HT-29 (cell line): Measurements from ENCODE around the gene PLIN1. TPM values are rescaled to one million over a fixed set of nuclear protein-coding genes. Genes with fewer than 3 reads are reported as not detected.

Experiments
- DNase-seq: peaks from one replicate; pipeline ENCODE4 v3.0.0-alpha.2; 2015; ENCODE audit warnings: low spot score
- total RNA-seq: library from RNA; depleted of rRNA; stranded (reverse); fragments of >200 nt; shearing (Covaris generic); gene quantifications from 2 replicates; pipeline ENCODE4 v1.2.3, GENCODE V29; 2014

The PLIN1 gene
- total RNA-seq, 1 experiment from 2014 or later: 0.51 TPM

DNA sequence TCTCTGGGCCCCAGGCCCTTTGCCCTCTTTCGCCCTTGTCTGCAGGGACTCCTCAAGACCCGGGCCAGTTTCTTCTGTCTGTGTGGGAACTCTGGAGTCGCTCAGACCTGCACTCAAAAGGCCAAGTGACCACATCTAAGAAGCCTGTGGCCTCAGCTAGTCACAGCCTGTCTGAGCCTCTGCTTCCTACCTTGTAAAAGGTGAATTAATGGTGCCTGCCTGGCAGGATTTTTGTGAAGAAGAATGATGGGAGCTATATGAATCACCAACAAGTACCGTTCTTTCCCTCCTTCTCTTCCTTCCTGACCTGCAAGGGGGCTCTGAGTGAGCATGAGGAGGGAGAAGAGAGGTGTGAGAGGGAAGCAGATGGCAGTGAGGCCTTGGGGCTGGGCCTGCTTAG, 7.5 kb downstream of the PLIN1 start:
- DNase-seq: no peak

DNA sequence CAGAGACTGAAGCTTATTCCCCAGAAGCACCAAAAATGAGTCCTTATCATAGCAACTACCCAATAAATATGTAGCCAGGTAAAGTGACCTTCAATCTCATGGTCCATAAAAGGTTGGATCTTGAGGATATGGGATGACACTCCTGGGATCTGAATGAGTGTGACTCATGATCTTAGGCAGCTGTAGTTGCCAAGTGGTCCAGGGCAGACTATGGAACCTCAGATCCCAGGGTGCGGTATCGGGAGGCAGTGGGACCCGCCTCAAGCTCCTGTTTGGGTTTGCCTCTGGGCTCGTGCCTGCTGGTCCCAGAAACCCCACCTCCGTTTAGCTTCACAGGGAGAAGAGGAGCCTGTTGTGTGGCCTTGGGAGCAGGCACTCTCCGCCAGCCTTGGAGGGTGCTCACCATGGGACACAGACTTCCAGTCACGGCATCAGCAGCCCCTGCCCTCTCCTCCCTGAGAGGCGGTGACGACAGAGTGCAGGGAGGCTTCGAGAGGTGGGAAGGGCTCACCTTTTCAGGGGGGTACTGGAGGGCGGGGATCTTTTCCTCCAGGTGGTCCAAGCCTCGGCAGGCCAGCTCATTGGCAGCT, 8.1 kb downstream of the PLIN1 start:
- DNase-seq: no peak

DNA sequence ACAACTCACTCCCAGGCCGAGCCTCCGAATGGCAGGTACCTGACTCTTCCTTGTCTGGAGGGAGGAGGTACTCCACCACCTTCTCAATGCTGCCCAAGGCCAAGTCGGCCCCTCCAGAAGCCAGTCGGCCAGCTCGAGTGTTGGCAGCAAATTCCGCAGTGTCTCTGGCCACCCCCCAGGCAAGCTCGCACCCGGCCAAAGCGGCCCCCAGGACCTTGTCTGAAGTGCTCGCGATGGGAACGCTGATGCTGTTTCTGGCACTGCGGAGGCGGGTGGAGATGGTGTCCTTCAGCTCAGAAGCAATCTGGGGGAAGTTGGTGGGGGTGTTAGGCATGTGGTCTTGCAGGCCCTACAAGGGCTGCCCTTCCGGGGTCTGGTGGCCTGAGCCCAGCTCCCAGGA, 9.2 kb downstream of the PLIN1 start:
- DNase-seq: no peak

DNA sequence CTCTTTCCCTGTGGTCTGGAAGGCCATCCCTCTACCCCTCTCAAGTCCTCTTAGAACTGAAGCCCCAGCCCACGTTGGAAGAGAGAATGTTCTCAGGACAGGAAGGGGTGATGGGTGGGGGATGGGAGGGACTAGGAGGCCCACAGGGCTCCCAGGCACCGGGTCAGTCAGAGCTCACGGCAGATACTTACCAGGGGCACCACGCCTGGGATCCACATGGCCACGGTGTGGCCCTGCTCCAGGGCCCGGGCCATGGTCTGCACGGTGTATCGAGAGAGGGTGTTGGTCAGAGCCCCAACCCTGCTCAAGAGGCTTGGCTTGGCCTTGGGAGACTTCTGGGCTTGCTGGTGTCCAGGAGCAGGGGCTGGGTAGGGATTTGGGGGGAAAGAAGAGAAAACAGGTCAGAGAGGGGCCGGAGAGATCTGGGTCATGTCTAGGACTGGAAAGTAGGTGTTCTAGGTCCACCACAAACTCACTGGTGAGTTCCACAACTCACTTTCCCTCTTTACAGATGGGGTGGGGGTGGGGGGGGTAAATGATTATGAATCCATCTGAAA, 9.8 kb downstream of the PLIN1 start:
- no peak for DNase-seq

DNA sequence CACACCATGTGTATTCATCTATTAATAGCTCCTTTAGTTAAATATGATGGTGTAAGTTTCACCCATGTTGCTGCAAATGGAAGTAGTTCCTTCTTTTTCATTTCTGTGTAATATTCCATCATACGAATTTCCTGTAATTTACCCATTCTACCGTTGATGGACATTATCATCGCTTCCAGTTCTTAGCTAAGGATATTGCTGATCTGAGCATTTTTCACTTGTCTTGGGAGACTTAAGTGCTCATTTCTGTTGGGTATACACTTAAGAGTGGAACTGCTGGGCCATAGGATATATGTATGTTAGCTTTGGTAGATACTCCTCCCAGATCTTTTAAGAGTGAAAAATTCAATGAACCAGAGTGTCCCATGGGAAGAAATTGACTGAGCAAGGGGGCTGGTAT, 11.0 kb downstream of the PLIN1 start:
- no peak for DNase-seq

DNA sequence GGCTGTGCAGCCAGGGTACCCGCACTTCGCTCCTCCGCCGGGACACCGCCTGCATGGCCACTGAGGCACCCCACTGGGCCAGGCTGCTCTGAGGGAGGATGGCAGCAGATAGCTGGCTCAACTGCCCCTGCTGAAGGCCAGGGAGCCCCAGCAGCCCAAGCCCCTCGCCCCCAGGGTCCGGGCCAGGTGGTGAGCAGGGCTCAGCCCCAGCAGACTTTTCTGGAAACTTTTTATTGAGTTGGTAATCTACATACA, 11.5 kb downstream of the PLIN1 start:
- no peak for DNase-seq

DNA sequence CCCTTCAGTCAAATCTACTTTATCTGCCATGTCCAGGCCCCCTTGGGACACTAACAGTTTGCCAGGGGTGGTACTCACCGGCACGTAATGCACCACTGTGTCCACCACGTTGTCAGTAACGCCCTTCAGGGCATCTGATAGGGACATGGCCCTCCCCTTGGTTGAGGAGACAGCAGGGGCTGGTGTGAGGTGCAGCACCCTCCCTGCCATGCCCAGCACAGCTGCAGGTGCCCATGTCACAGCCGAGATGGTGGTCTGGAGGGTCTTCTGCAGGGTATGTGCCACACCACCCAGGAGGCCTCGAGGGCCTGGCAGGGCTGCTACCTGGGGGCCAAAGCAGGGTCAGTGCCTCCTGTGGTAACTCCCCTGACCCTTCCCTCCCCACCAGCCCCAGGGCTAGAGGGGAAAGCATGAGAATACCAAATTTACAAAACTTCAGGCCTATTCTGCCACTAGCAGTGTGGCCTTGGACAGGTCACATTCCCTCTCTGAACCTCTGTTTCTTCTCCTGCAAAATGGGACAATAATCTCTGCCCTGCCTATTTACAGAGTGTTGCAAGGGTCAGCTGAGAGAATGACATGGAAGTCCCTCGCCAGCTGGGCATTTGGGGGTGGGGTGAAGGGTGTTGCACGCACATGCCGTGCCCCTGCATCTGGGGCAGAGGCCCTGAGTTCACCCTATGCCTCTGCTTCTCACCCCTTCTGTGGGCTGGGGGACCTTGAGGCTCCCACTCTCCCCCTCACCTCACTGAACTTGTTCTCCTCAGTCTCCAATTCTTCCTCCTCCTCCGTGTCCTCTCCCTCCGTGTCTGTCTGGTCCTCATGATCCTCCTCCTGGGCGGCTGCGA, 12.1 kb downstream of the PLIN1 start:
- no peak for DNase-seq

DNA sequence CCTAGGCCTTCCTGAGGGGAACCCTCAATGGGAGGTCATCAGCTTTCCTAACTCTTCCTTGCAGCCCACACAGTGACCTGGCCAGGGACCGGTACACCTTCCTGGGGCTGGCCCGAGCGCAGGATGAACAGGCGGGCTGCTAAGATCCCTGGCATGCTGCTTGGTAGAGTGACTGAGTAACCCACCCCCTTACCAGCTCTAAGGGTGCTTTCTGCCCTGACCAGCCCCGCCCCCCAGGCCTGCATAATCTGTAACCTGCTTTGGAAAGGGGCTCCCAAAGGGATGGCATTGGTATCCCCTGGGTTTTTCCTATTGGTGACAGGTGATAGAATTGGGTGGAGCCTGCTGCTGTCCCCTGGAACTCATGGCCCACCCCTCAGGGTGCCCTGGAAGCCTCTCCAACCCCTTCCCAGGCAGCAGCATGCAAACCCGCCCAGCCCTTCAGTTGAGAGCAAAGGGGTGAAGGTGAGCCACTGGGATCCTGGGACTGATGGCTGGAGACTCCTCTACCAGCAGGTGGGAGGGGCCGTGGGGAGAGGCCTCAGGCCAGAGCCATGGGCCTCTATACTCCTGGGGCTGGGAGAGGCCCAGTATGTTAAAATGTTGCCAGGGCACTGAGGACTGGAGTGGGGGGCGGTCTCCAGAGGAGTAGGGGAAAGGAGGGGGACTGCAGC, 12.8 kb downstream of the PLIN1 start:
- DNase-seq: no peak

DNA sequence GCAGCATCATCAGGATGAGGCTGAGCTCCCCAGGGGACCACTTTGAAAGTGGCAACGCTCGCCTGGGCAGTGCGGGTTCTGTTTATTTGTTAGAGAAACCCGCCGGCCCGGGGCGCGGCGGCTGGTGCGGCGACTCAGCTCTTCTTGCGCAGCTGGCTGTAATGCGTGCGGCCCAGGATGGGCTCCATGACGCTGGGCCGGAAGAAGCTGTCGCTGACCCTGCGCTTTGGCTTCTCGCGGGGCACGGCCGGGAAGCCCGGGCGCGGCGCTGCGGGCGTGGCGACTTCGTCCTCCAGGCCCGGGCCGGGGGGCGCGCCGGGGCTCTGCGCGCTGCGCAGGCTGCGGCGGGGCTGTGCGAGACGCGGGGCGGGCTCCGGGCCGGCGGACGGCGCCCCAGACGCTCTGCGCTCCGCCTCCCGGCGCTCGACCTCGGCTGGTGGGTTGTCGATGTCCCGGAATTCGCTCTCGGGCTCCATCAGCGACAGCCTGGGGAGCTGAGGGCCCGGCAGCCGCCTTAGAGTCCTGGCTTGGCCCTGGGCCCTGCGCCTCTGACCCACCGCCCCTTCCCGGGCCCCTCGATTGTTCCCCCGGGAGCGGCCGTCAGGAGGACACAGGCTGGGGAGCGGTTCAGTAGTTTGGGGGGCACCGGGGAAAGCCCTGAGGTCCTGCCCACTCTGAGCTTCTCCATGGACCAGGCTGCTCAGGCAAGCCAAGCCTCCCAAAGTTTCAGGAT, 13.6 kb downstream of the PLIN1 start:
- DNase-seq: peak; percentile 31

DNA sequence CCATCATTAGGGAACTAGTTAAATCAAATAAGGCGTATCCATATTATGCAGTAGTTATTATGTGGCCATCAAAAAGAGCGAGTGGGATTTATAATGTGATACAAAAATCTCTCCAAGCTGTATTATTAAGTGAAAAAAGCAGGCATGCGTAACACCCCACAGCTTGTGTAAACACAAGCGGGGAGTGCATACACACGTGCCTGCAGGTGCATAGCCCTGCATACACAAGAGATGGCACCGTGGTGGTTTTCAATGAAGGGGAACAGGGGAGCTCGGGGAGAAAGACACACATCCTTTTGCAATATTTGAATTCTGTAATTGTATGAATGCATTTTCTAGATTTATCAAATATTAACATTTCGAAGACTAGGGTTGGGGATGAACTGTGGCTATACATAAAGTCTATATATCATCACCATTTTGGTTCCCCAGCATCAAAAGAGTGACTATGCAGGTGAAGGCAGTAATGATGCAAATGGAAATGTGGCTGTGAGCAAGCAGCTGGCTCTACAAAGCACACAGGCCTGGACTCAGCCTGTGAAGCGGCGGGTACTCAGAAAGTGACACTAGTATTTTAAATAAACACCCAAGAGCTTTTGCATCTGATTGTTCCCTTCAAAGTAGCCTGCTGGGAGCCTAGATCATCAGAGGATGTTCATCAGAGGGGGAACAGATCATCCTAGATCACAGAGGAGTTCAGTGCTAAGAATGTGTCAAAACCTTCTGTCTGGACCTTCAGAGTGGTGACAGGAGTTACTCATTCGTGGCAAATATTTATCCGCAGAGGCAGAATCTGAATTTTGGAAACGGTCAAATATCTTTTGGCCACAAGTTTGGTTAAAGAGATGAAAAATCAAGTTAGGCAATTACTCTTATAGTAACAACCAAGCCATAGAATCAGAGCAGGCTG, 14.5 kb downstream of the PLIN1 start:
- no peak for DNase-seq

DNA sequence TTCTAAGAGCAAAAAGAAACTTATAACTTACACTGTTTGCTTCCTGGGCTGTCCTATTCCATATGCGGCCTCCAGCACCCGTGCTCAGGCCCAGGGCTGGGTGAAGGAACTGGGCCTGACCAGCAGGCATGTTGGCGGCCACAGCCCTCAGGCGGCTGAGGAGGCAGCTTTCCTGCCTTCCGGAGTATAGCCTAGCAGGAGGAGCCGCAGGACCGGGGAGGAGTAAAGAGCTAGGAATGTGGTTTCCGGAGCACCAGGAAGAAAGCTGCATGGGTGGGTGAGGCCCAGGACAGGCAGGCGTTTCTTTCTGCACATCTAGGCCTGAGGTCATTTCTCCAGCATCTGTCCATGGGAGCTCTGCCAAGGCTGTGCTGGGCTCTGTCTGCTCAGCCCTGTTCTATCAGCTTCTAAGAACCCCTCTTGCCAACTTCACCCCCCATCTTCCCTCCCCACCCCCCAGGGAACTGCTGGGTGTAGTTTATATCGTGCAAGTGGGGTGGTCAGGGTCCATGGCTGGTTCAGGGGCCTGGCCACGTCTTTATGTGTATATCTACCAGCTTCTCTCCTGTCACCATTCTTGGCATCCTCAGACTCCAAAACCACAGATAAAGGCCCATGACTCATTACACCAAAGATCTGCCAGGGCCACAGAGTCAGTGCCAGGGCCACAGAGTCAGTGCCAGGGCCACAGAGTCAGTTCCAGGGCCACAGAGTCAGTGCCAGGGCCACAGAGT, 16.1 kb downstream of the PLIN1 start:
- peak; percentile 97 for DNase-seq

DNA sequence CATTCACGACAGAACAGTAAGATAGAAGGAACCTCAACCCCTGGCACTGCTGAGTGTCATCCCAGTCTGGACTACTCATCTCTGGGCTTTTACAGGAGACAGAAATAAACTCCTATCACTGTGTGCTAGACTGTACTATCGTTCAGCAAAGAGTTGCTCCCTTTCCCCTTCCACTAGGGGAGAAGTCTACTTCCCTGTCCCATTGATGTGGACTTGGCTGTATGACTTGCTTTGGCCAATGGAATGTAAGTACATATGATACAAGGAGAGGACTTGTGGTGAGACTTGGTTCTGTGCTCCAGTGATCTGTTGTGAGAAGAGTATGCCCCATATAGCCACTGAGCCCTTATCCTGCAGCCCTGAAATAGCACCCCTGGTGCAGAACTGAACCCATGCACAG, 18.6 kb downstream of the PLIN1 start:
- DNase-seq: no peak

DNA sequence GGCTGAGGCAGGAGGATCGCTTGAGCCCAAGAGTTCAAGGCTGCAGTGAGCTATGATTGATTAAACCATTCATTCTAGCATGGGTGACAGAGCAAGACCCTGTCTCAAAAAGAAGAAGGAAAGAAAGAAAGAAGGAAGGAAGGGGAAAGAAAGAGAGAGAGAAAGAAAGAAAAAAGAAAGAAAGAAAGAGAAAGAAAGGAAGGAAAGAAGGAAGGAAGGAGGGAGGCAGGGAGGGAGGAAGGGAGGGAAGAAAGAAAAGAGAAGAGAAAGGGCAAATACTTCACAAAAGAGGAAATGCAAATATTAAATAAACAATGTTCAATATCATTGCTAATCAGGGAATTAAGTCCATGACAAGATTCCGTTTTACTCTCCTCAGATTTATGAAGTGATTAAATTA, 19.9 kb downstream of the PLIN1 start:
- DNase-seq: no peak

DNA sequence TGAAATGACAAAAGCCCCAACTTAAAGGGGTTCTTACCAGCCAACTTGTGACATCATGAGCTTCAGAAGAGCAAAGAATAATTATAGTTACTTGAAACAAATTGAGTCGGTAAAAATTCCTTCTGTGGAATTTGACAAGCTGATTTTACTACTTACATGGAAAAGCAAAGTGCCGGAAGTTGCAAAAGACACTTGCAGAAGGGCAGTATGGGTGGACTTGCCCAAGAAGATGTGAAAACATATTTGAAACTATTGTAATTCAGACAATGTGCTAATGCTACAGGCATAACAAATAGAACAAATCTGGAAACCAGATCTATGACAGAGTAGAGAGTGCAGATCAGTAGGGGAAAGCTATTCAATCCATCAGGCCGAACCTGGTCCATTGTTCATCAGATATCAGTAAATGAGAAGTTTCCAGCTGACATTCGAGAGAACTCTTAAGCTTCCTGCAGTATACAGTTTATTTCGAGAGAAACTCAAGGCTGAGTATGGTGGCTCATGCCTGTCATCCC, 21.4 kb downstream of the PLIN1 start:
- no peak for DNase-seq

DNA sequence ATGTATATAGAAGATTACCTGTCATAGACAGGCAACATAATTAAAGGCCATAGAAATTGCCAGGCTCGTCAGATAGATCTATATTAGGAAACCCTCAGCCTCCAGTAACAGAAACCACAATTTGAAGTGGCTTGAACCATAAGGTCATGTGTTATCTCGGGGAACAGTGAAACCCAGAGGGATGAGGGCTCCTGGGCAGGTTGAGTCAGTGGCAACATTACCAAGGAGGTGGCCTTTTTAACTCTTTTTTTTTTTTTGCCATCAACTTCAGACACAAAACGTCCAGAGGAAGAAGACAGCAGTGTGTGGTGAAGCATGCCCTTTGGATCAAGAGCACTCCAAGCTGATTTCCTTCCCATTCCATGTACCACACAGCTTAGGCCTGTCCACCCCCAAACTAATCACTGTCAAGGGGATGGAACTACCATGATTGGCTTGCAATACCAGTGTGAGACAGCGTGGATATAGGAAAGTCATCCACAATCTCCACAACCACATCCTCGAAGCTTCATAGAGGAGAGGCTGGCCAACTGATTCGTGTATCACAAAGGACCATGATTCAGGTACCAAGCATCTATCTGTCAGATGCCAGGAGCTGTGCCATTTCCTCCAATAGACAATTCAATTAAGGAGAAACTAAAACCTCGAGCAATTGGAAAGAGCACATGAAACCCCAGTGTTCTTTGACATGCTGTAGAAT, 22.9 kb downstream of the PLIN1 start:
- no peak for DNase-seq

DNA sequence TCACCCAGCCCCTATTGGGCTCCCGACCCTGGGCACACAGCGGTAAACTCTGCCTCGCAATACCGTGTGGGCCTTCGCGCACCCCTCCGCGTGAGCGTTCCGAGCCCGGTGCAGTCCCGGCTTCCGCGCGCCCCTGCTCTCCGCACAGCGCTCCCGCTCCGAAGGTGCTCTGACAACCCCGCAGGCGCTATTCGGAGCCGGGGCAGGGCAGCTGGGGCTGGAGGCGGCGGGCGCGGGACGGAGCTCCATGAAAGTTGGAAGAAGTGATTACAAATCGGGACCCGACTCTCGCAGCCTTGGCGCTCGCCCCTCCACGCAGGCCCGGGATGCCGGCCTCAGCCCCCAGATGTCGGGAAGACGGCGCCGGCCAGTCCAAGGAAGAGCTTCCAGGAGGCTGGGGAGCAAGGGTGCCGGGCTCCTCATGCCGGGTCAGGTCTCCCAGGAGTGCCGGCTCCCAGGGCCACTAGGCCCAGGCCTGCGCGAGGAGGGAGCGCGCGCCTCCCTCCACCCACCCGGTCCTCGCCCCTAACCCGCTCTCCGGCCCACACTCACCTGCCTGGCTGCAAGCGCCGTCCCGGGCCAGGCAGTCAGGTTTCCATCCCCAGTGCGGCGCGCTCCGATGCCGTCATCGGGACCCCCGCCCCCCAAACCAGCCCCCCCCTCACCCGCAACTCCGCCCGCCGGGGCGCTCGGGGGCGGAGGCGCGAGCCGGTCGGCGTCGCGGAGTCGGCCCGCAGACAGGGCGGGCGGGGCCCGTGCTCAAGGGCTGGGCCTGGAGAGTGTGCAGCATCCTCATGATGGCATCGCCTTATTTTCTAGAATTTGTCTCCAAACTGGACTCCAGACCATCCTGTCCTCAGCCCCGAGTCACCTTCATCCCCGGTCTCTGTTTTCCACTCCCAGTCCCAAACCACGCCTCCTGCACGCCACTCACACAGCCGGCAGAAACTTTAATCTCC, 24.0 kb downstream of the PLIN1 start, which contains the start of gene KIF7:
TSS of gene KIF7 (minus strand) at position 621 of the 959 bp plus-strand sequence. CDS start 2,537 bp downstream, outside the sequence.
- DNase-seq: no peak

DNA sequence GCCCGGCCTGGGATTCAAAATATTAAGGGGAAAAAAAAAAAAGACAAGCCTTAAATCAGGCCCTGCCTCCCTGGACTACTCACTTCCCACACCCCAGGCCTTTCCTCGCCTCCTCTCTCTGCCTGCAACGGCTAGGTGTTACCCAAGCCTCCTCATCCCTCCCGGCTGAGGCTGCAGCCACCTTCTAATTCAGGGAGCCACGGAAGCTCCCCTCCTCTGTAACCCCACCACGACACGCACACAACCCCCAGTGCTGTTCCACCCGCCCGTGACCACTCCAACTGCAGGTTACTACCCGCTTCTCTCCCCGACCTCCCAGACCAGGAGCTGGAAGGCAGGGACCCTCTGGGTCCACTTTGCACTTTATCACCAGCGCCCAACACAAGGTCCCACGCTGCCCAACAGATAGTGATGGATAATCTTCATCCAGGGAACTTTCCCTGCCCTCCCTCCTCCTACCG, 24.8 kb downstream of the PLIN1 start:
- DNase-seq: no peak

DNA sequence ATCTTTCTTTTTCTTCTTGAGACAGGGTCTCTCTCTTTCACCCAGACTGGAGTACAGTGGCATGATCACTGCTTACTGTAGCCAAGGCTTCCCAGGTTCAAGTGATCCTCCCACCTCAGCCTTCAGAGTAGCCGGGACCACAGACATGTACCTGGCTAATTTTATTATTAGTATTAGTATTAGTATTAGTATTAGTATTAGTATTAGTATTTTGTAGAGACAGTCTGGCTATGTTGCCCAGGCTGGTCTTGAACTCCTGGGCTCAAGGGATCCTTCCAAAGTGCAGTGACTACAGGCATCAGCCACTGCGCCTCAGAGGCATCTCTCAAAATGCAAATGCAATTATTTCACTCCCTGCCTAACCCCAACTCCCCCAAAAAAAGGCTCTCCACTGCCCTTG, 25.6 kb downstream of the PLIN1 start:
- no peak for DNase-seq
